NCI-H1092 (cell line): ENCODE measurements around the gene RAB17.

Experiments
- DNase-seq: peaks from one replicate; lab custom pipeline; 2025; lab: John Stamatoyannopoulos, UW

The RAB17 gene

GRCh38 chr2:237564526-237565131, 25.9 kb downstream of the RAB17 start:
- DNase-seq = no peak

GRCh38 chr2:237563816-237564215, 26.7 kb downstream of the RAB17 start:
- no peak for DNase-seq

GRCh38 chr2:237561221-237561620, 29.3 kb downstream of the RAB17 start:
- DNase-seq = no peak

- peak; percentile 26 for DNase-seq
These were observed 31.4 kb downstream of the RAB17 start for GRCh38 chr2:237558961-237559641.

- no peak for DNase-seq
These were observed 32.9 kb downstream of the RAB17 start for GRCh38 chr2:237557633-237558015.

GRCh38 chr2:237556773-237557632, 33.5 kb downstream of the RAB17 start:
- DNase-seq = no peak

- no peak for DNase-seq
These were observed 35.0 kb downstream of the RAB17 start for GRCh38 chr2:237555560-237555959.

- DNase-seq = no peak
These were observed 36.6 kb downstream of the RAB17 start for GRCh38 chr2:237553948-237554347.

- DNase-seq = no peak
These were observed 37.6 kb downstream of the RAB17 start for GRCh38 chr2:237552908-237553307.

GRCh38 chr2:237551071-237551574, 39.4 kb downstream of the RAB17 start:
- DNase-seq = no peak

- no peak for DNase-seq
These were observed 40.7 kb downstream of the RAB17 start for GRCh38 chr2:237549643-237550415.

GRCh38 chr2:237549216-237549615, 41.3 kb downstream of the RAB17 start:
- DNase-seq = no peak

GRCh38 chr2:237547841-237548416, 42.6 kb downstream of the RAB17 start:
- no peak for DNase-seq

GRCh38 chr2:237546876-237547395, 43.6 kb downstream of the RAB17 start:
- no peak for DNase-seq

- DNase-seq = no peak
These were observed 44.3 kb downstream of the RAB17 start for GRCh38 chr2:237546040-237546875.

- no peak for DNase-seq
These were observed 48.4 kb downstream of the RAB17 start for GRCh38 chr2:237542001-237542704.

GRCh38 chr2:237541243-237541642, 49.3 kb downstream of the RAB17 start:
- no peak for DNase-seq

- peak; percentile 56 for DNase-seq
These were observed 49.7 kb downstream of the RAB17 start for GRCh38 chr2:237540823-237541222.

- no peak for DNase-seq
These were observed 50.2 kb downstream of the RAB17 start for GRCh38 chr2:237540223-237540775.
